Measurements from ENCODE around the gene KCNQ2. TPM values are rescaled to one million over a fixed set of nuclear protein-coding genes. Genes with fewer than 3 reads are reported as not detected.

Gene KCNQ2
- total and polyA plus RNA-seq, 2 experiments from 2014 or later, result 68.5 to 92.4 TPM

- Mint-ChIP-seq H3K4me3 (no peak overlapping the region), H3K9me3 (peaks cover 3% of the 10 kb centered on the region; the same call in 1 of the 3 replicates), H3K27me3 (ENCODE audit: insufficient read depth, low read depth, poor library complexity) (peaks cover 27% of the 10 kb centered on the region), H3K27ac (no peak overlapping the region), H3K4me1 (peaks cover 29% of the 10 kb centered on the region), H3K36me3 (ENCODE audit: low read depth) (peaks cover 3% of the 10 kb centered on the region; the same call in 1 of the 3 replicates)
- Histone ChIP-seq H3F3A (replicated peaks; ENCODE audit: low read depth) (no peaks in the 10 kb centered on the region), H3K79me2 (replicated peaks; ENCODE audit: insufficient read depth) (no peaks in the 10 kb centered on the region), H3K9me2 (ENCODE audit: insufficient read depth) (no peaks in the 10 kb centered on the region), H2AFZ (no peak overlapping the region), H4K20me1 (replicated peaks; ENCODE audit: insufficient read depth) (no peaks in the 10 kb centered on the region), H3K4me1 (ENCODE audit: insufficient read depth) (peaks cover 7% of the 10 kb centered on the region; the same call in 1 of the 2 replicates), H3K27ac (ENCODE audit: low read depth) (no peak overlapping the region), H3K4me2 (no peak overlapping the region), H3K36me3 (ENCODE audit: insufficient read depth) (no peaks in the 10 kb centered on the region), H3K4me3 (no peak overlapping the region), H3K27me3 (ENCODE audit: insufficient read depth) (peaks cover 19% of the 10 kb centered on the region)
- DNase-seq (ENCODE audit: low spot score), result no peak
- no peak for ATAC-seq
- TF ChIP-seq ZNF114 (CRISPR knock-in tag; IDR thresholded peaks at IDR 0.05), result no peak
- no peak for TF ChIP-seq JUNB (IDR thresholded peaks at IDR 0.05; ENCODE audit: unreplicated experiment)
- no peak for TF ChIP-seq EZH2phosphoT487 (IDR thresholded peaks at IDR 0.05; ENCODE audit: unreplicated experiment)
- TF ChIP-seq NANOG (IDR thresholded peaks at IDR 0.05; ENCODE audit: borderline replicate concordance), result no peak
- TF ChIP-seq EZH2 (IDR thresholded peaks at IDR 0.05; ENCODE audit: low read depth, unreplicated experiment), result no peak
- TF ChIP-seq CTCF (conservative IDR thresholded peaks at IDR 0.05; ENCODE audit: low read depth in 2 of 2), result no peak
- TF ChIP-seq CREB1 (CRISPR knock-in tag; IDR thresholded peaks at IDR 0.05; ENCODE audit: low read depth), result no peak
- TF ChIP-seq POLR2AphosphoS5 (IDR thresholded peaks at IDR 0.05; ENCODE audit: low read depth), result no peak
- no peak for TF ChIP-seq ZNF462 (CRISPR knock-in tag; IDR thresholded peaks at IDR 0.05)
- no peak for TF ChIP-seq STAT1 (IDR thresholded peaks at IDR 0.05; ENCODE audit: unreplicated experiment)
These were observed 11.8 kb upstream of the KCNQ2 start for GRCh38 chr20:63484236-63484635.

All from GM23338 (cell line).